GM12865 (cell line): Measurements from ENCODE around the gene PREP.
"Not testable (repeated sequence)": the region's sequence is repeated elsewhere in the genome, so short reads cannot be mapped to it uniquely, and the experiment has no call there.

Source experiments
- DNase-seq: peaks from one replicate; pipeline ENCODE4 v3.0.0; 2010; ENCODE audit warnings: low read depth
- H3K4me3 ChIP-seq: 2 replicates; pipeline ENCODE4 v1.5.1; 2011; ENCODE audit warnings: mild to moderate bottlenecking, low read depth, low read length, control low read depth
- TF ChIP-seq, protein P1 (sequence below): IDR thresholded peaks from 2 replicates; pipeline ENCODE4 v1.5.1; 2011; ENCODE audit warnings: low read length, control low read depth, low read depth, inconsistent platforms; ENCODE audit not compliant: insufficient read depth; ENCODE audit errors: missing control alignments

PREP gene

GRCh38 chr6:105256619-105257018 lies 146.3 kb downstream of the PREP start:
- TF ChIP-seq, protein P1, sequence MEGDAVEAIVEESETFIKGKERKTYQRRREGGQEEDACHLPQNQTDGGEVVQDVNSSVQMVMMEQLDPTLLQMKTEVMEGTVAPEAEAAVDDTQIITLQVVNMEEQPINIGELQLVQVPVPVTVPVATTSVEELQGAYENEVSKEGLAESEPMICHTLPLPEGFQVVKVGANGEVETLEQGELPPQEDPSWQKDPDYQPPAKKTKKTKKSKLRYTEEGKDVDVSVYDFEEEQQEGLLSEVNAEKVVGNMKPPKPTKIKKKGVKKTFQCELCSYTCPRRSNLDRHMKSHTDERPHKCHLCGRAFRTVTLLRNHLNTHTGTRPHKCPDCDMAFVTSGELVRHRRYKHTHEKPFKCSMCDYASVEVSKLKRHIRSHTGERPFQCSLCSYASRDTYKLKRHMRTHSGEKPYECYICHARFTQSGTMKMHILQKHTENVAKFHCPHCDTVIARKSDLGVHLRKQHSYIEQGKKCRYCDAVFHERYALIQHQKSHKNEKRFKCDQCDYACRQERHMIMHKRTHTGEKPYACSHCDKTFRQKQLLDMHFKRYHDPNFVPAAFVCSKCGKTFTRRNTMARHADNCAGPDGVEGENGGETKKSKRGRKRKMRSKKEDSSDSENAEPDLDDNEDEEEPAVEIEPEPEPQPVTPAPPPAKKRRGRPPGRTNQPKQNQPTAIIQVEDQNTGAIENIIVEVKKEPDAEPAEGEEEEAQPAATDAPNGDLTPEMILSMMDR: no peak
- H3K4me3 ChIP-seq: no peak overlapping the region
- no peak for DNase-seq

- TF ChIP-seq, protein P1: no peak
- no peak overlapping the region for H3K4me3 ChIP-seq
- no peak for DNase-seq
Observed at GRCh38 chr6:105253787-105254186, 149.1 kb downstream of the PREP start.

GRCh38 chr6:105251689-105252088 lies 151.2 kb downstream of the PREP start:
- TF ChIP-seq, protein P1: no peak
- DNase-seq: no peak
- no peak overlapping the region for H3K4me3 ChIP-seq

GRCh38 chr6:105250533-105250932 lies 152.3 kb downstream of the PREP start:
- no peak for DNase-seq
- TF ChIP-seq, protein P1: no peak
- no peak overlapping the region for H3K4me3 ChIP-seq

GRCh38 chr6:105243487-105243886 lies 159.4 kb downstream of the PREP start:
- TF ChIP-seq, protein P1: no peak
- DNase-seq: no peak
- H3K4me3 ChIP-seq: no peak overlapping the region

GRCh38 chr6:105235155-105235554 lies 167.7 kb downstream of the PREP start:
- no peak overlapping the region for H3K4me3 ChIP-seq
- no peak for DNase-seq
- TF ChIP-seq, protein P1: no peak

DNA sequence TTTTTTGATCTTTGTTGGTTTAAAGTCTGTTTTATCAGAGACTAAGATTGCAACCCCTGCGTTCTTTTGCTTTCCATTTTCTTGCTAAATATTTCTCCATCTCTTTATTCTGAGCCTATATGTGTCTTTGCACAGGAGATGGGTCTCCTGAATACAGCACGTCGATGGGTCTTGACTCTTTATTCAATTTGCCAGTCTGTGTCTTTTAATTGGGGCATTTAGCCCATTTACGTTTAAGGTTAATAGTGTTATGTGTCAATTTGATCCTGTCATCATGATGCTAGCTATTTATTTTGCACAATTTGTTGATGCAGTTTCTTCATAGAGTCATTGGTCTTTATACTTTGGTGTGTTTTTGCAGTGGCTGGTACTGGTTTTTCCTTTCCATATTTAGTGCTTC lies 171.1 kb downstream of the PREP start:
- DNase-seq, H3K4me3 ChIP-seq: not testable (repeated sequence)
